DOHH2 (cell line): ENCODE data around the gene NNT.

ENCODE experiments used
- H3F3A ChIP-seq: fragments of 200-600 bp; sonication (generic), shearing (Covaris generic); 2 replicates; pipeline ENCODE4 v1.6.0; 2016; ENCODE audit warnings: antibody characterized with exemption, mild to moderate bottlenecking; ENCODE audit not compliant: control insufficient read depth, insufficient read depth
- H3K27ac ChIP-seq: fragments of 200-600 bp; sonication (generic); 2 replicates; pipeline ENCODE4 v1.5.1; 2014; ENCODE audit warnings: low read depth, mild to moderate bottlenecking, low read length, moderate library complexity
- H3K27me3 ChIP-seq: fragments of 200-600 bp; sonication (generic); 2 replicates; pipeline ENCODE4 v1.6.1; 2014; ENCODE audit warnings: mild to moderate bottlenecking, low read length, mixed read lengths; ENCODE audit not compliant: control insufficient read depth
- H3K36me3 ChIP-seq: fragments of 200-600 bp; sonication (generic); 2 replicates; pipeline ENCODE4 v1.6.1; 2014; ENCODE audit warnings: mild to moderate bottlenecking, low read length, moderate library complexity, mixed read lengths; ENCODE audit not compliant: control insufficient read depth
- H3K4me1 ChIP-seq: fragments of 200-600 bp; sonication (generic); 2 replicates; pipeline ENCODE4 v1.6.1; 2014; ENCODE audit warnings: mild to moderate bottlenecking, low read length, mixed read lengths; ENCODE audit not compliant: control insufficient read depth
- H3K4me2 ChIP-seq: fragments of 200-600 bp; sonication (generic); 2 replicates; pipeline ENCODE4 v1.6.0; 2014; ENCODE audit warnings: mild to moderate bottlenecking, low read length, moderate library complexity
- H3K4me3 ChIP-seq: fragments of 200-600 bp; sonication (generic); 2 replicates; pipeline ENCODE4 v1.5.1; 2014; ENCODE audit warnings: mild to moderate bottlenecking, low read length, mixed read lengths
- H3K79me2 ChIP-seq: fragments of 200-600 bp; sonication (generic); 2 replicates; pipeline ENCODE4 v1.6.1; 2014; ENCODE audit warnings: mild to moderate bottlenecking, low read length, mixed read lengths; ENCODE audit not compliant: control insufficient read depth
- H3K9me2 ChIP-seq: fragments of 200-600 bp; sonication (generic); replicated peaks from 2 replicates; pipeline ENCODE4 v1.6.1; 2014; ENCODE audit warnings: mild to moderate bottlenecking, low read length, mixed read lengths; ENCODE audit not compliant: control insufficient read depth
- H3K9me3 ChIP-seq: fragments of 200-600 bp; sonication (generic); 2 replicates; pipeline ENCODE4 v1.6.1; 2014; ENCODE audit warnings: antibody characterized with exemption, low read length, mixed read lengths; ENCODE audit not compliant: control insufficient read depth, insufficient read depth
- H4K20me1 ChIP-seq: fragments of 200-600 bp; sonication (generic); 2 replicates; pipeline ENCODE4 v1.6.0; 2014; ENCODE audit warnings: low read depth, mild to moderate bottlenecking, antibody characterized with exemption, low read length, moderate library complexity; ENCODE audit not compliant: control insufficient read depth, insufficient read depth
- EZH2phosphoT487 ChIP-seq: fragments of 200-600 bp; sonication (generic); IDR thresholded peaks from 2 replicates; pipeline ENCODE4 v1.6.1; 2017; ENCODE audit warnings: borderline replicate concordance, mild to moderate bottlenecking, antibody characterized with exemption, low read length, moderate library complexity, mixed read lengths
- TF ChIP-seq, protein P1 (sequence below): fragments of 200-600 bp; sonication (generic); IDR thresholded peaks from one replicate; pipeline ENCODE4 v1.5.1; 2014; ENCODE audit warnings: antibody characterized with exemption, mild to moderate bottlenecking, low read depth, low read length; ENCODE audit not compliant: poor library complexity, severe bottlenecking

Gene NNT

GRCh38 chr5:43583724-43584123 lies 19.3 kb upstream of the NNT start:
- Histone ChIP-seq H3K4me2 (no peak overlapping the region), H3K4me1 (no peaks in the 10 kb centered on the region), H3K9me3 (no peaks in the 10 kb centered on the region), H3K36me3 (peaks cover 17% of the 10 kb centered on the region; the same call in 1 of the 2 replicates), H3K27me3 (no peaks in the 10 kb centered on the region), H3K9me2 (no peaks in the 10 kb centered on the region), H3F3A (no peaks in the 10 kb centered on the region), H3K27ac (no peak overlapping the region), H3K4me3 (no peak overlapping the region), H4K20me1 (no peaks in the 10 kb centered on the region), H3K79me2 (0 out of 2 replicates have a peak, but pooled peaks cover 2% of the 10 kb centered on the region)
- TF ChIP-seq, protein P1, sequence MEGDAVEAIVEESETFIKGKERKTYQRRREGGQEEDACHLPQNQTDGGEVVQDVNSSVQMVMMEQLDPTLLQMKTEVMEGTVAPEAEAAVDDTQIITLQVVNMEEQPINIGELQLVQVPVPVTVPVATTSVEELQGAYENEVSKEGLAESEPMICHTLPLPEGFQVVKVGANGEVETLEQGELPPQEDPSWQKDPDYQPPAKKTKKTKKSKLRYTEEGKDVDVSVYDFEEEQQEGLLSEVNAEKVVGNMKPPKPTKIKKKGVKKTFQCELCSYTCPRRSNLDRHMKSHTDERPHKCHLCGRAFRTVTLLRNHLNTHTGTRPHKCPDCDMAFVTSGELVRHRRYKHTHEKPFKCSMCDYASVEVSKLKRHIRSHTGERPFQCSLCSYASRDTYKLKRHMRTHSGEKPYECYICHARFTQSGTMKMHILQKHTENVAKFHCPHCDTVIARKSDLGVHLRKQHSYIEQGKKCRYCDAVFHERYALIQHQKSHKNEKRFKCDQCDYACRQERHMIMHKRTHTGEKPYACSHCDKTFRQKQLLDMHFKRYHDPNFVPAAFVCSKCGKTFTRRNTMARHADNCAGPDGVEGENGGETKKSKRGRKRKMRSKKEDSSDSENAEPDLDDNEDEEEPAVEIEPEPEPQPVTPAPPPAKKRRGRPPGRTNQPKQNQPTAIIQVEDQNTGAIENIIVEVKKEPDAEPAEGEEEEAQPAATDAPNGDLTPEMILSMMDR = no peak
- no peak for TF ChIP-seq EZH2phosphoT487

DNA sequence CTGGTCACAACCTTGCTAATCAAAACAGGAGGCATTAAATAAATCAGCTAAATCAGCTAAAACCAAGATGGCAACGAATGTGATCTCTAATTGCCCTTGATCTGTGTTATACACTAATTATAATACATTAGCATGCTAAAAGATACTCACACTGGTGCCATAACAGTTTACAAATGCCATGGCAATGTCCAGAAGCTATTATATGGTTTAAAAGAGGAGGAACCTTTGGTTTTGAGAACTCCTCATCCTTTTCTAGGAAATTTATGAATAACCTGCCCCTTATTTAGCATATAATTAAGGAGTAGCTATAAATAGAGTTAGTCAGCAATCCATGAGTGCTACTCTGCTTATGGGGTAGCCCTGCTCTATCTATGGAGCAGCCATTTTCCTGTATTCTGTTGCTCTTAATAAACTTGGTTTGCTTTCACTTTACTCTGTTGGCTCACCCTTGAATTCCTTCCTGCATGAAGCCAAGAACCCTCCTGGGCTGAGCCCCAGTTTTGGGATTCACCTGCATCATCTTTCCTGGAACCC lies 18.7 kb upstream of the NNT start:
- no peaks in the 10 kb centered on the region for H4K20me1 ChIP-seq

DNA sequence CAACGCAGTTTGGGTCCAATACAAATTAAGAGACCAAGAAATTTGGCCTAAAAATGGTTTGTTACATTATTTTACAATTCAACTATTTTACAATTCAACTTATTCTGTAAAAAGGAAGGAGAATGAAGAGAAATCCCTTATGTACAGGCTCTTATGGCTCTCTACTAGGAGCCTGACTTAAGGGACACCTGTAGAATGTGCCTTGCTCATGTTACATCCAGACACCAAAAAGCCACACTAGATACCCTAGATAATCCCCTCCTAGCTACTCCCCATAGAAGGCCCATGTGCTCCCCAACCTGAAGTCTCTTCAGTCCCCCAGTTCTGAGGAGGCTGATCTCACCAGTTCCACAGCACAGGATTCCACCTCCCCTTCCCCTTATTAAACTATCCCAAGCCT lies 14.1 kb upstream of the NNT start:
- Histone ChIP-seq H3K27me3 (no peaks in the 10 kb centered on the region), H3K4me1 (no peaks in the 10 kb centered on the region), H4K20me1 (no peaks in the 10 kb centered on the region), H3K9me3 (no peaks in the 10 kb centered on the region), H3K27ac (no peak overlapping the region), H3F3A (no peaks in the 10 kb centered on the region), H3K79me2 (0 out of 2 replicates have a peak, but pooled peaks cover 2% of the 10 kb centered on the region), H3K9me2 (no peaks in the 10 kb centered on the region), H3K4me3 (no peak overlapping the region), H3K4me2 (no peak overlapping the region), H3K36me3 (peaks cover 12% of the 10 kb centered on the region; the same call in 1 of the 2 replicates)
- no peak for TF ChIP-seq EZH2phosphoT487
- TF ChIP-seq, protein P1 = no peak

More for the DNA sequence above, 18.7 kb upstream of the NNT start:
- H3K9me3 ChIP-seq = no peaks in the 10 kb centered on the region
- H3K4me3 ChIP-seq = no peak overlapping the region
- no peak overlapping the region for H3K4me2 ChIP-seq
- no peaks in the 10 kb centered on the region for H3K27me3 ChIP-seq
- no peaks in the 10 kb centered on the region for H3K9me2 ChIP-seq
- H3K4me1 ChIP-seq = no peaks in the 10 kb centered on the region
- H3K79me2 ChIP-seq = 0 out of 2 replicates have a peak, but pooled peaks cover 2% of the 10 kb centered on the region
- peaks cover 17% of the 10 kb centered on the region; the same call in 1 of the 2 replicates for H3K36me3 ChIP-seq
- H3K27ac ChIP-seq = no peak overlapping the region
- no peak for TF ChIP-seq EZH2phosphoT487
- TF ChIP-seq, protein P1 = no peak
- H3F3A ChIP-seq = no peaks in the 10 kb centered on the region
